ENCODE measurements around the gene ZNF385B. TPM values are rescaled to one million over a fixed set of nuclear protein-coding genes. Genes with fewer than 3 reads are reported as not detected.

ZNF385B gene
- polyA plus RNA-seq, 4 donors, result 0.21 to 2.3 (median 0.22) TPM; not detected in 1

- FAIRE-seq (no peak), DNase-seq (no peak)
- H3K9me3 ChIP-seq (ENCODE audit: control insufficient read depth in 2 of 2, insufficient read depth in 1 of 2, low read depth in 1 of 2, low read length in 1 of 2), result no peaks in the 10 kb centered on the region
- H3K36me3 ChIP-seq (ENCODE audit: control insufficient read depth in 3 of 3, insufficient read depth in 2 of 3, low read depth in 1 of 3, low read length in 3 of 3), result no peaks in the 10 kb centered on the region
- H3K4me1 ChIP-seq (ENCODE audit: control insufficient read depth in 3 of 3, insufficient read depth in 2 of 3, low read depth in 1 of 3, low read length in 2 of 3), result no peaks in the 10 kb centered on the region
- WGBS, 3 donors, result 70 to 76% (median 74%) methylated on average over 2 of the region's 2 CpGs
- H3K27me3 ChIP-seq (ENCODE audit: control insufficient read depth in 3 of 3, insufficient read depth in 3 of 3, low read length in 3 of 3), result no peaks in the 10 kb centered on the region
- no peak overlapping the region for H3K4me3 ChIP-seq (ENCODE audit: low read depth in 1 of 3, low read length in 3 of 3)
- no peak overlapping the region for H3K27ac ChIP-seq (ENCODE audit: low read depth in 1 of 3, low read length in 2 of 3)
These were observed 328.5 kb downstream of the ZNF385B start for GRCh38 chr2:179532863-179533278.

- no peaks in the 10 kb centered on the region for H3K36me3 ChIP-seq (ENCODE audit: control insufficient read depth in 3 of 3, insufficient read depth in 2 of 3, low read depth in 1 of 3, low read length in 3 of 3)
- FAIRE-seq (no peak), DNase-seq (no peak)
- no peaks in the 10 kb centered on the region for H3K27me3 ChIP-seq (ENCODE audit: control insufficient read depth in 3 of 3, insufficient read depth in 3 of 3, low read length in 3 of 3)
- H3K4me1 ChIP-seq (ENCODE audit: control insufficient read depth in 3 of 3, insufficient read depth in 2 of 3, low read depth in 1 of 3, low read length in 2 of 3), result no peaks in the 10 kb centered on the region
- 84 to 89% (median 88%) methylated on average over 2 of the region's 2 CpGs for WGBS, 3 donors
- no peak overlapping the region for H3K4me3 ChIP-seq (ENCODE audit: low read depth in 1 of 3, low read length in 3 of 3)
- no peak overlapping the region for H3K27ac ChIP-seq (ENCODE audit: low read depth in 1 of 3, low read length in 2 of 3)
- no peaks in the 10 kb centered on the region for H3K9me3 ChIP-seq (ENCODE audit: control insufficient read depth in 2 of 2, insufficient read depth in 1 of 2, low read depth in 1 of 2, low read length in 1 of 2)
These were observed 332.8 kb downstream of the ZNF385B start for GRCh38 chr2:179528576-179529069.

GRCh38 chr2:179525340-179525739, 336.1 kb downstream of the ZNF385B start:
- WGBS, 3 donors, result 81 to 89% (median 83%) methylated on average over 3 of the region's 3 CpGs
- Histone ChIP-seq H3K36me3 (ENCODE audit: control insufficient read depth in 3 of 3, insufficient read depth in 2 of 3, low read depth in 1 of 3, low read length in 3 of 3) (no peaks in the 10 kb centered on the region), H3K27me3 (ENCODE audit: control insufficient read depth in 3 of 3, insufficient read depth in 3 of 3, low read length in 3 of 3) (no peaks in the 10 kb centered on the region), H3K9me3 (ENCODE audit: control insufficient read depth in 2 of 2, insufficient read depth in 1 of 2, low read depth in 1 of 2, low read length in 1 of 2) (no peaks in the 10 kb centered on the region), H3K4me3 (ENCODE audit: low read depth in 1 of 3, low read length in 3 of 3) (no peak overlapping the region), H3K27ac (ENCODE audit: low read depth in 1 of 3, low read length in 2 of 3) (no peak overlapping the region), H3K4me1 (ENCODE audit: control insufficient read depth in 3 of 3, insufficient read depth in 2 of 3, low read depth in 1 of 3, low read length in 2 of 3) (no peaks in the 10 kb centered on the region)
- FAIRE-seq (no peak), DNase-seq (no peak)

GRCh38 chr2:179524809-179525339, 336.5 kb downstream of the ZNF385B start:
- Histone ChIP-seq H3K27me3 (ENCODE audit: control insufficient read depth in 3 of 3, insufficient read depth in 3 of 3, low read length in 3 of 3) (no peaks in the 10 kb centered on the region), H3K9me3 (ENCODE audit: control insufficient read depth in 2 of 2, insufficient read depth in 1 of 2, low read depth in 1 of 2, low read length in 1 of 2) (no peaks in the 10 kb centered on the region), H3K27ac (ENCODE audit: low read depth in 1 of 3, low read length in 2 of 3) (no peak overlapping the region), H3K36me3 (ENCODE audit: control insufficient read depth in 3 of 3, insufficient read depth in 2 of 3, low read depth in 1 of 3, low read length in 3 of 3) (no peaks in the 10 kb centered on the region), H3K4me1 (ENCODE audit: control insufficient read depth in 3 of 3, insufficient read depth in 2 of 3, low read depth in 1 of 3, low read length in 2 of 3) (no peaks in the 10 kb centered on the region), H3K4me3 (ENCODE audit: low read depth in 1 of 3, low read length in 3 of 3) (no peak overlapping the region)
- no peak for DNase-seq
- 43 to 59% (median 46%) methylated on average over 5 of the region's 5 CpGs for WGBS, 3 donors
- no peak for FAIRE-seq

- Histone ChIP-seq H3K9me3 (ENCODE audit: control insufficient read depth in 2 of 2, insufficient read depth in 1 of 2, low read depth in 1 of 2, low read length in 1 of 2) (no peaks in the 10 kb centered on the region), H3K4me1 (ENCODE audit: control insufficient read depth in 3 of 3, insufficient read depth in 2 of 3, low read depth in 1 of 3, low read length in 2 of 3) (peaks cover 0 to 5% (median 0%) of the 10 kb centered on the region in 3 donors), H3K27me3 (ENCODE audit: control insufficient read depth in 3 of 3, insufficient read depth in 3 of 3, low read length in 3 of 3) (no peaks in the 10 kb centered on the region), H3K27ac (ENCODE audit: low read depth in 1 of 3, low read length in 2 of 3) (no peak overlapping the region), H3K36me3 (ENCODE audit: control insufficient read depth in 3 of 3, insufficient read depth in 2 of 3, low read depth in 1 of 3, low read length in 3 of 3) (no peaks in the 10 kb centered on the region), H3K4me3 (ENCODE audit: low read depth in 1 of 3, low read length in 3 of 3) (no peak overlapping the region)
- no peak for DNase-seq
- FAIRE-seq, result no peak
- 31 to 54% (median 39%) methylated on average over 1 of the region's 1 CpG for WGBS, 3 donors
These were observed 339.5 kb downstream of the ZNF385B start for GRCh38 chr2:179521944-179522343.

- WGBS, 3 donors, result 42 to 70% (median 63%) methylated on average over 4 of the region's 4 CpGs
- no peak overlapping the region for H3K4me3 ChIP-seq (ENCODE audit: low read depth in 1 of 3, low read length in 3 of 3)
- H3K27me3 ChIP-seq (ENCODE audit: control insufficient read depth in 3 of 3, insufficient read depth in 3 of 3, low read length in 3 of 3), result no peaks in the 10 kb centered on the region
- no peak for FAIRE-seq
- DNase-seq, result peak in 1 of 2 donors; percentile 61
- no peaks in the 10 kb centered on the region for H3K36me3 ChIP-seq (ENCODE audit: control insufficient read depth in 3 of 3, insufficient read depth in 2 of 3, low read depth in 1 of 3, low read length in 3 of 3)
- peaks cover 0 to 3% of the 10 kb centered on the region in 2 donors for H3K9me3 ChIP-seq (ENCODE audit: control insufficient read depth in 2 of 2, insufficient read depth in 1 of 2, low read depth in 1 of 2, low read length in 1 of 2)
- peak overlapping the region in 1 of 3 donors; percentile 61 for H3K27ac ChIP-seq (ENCODE audit: low read depth in 1 of 3, low read length in 2 of 3)
- H3K4me1 ChIP-seq (ENCODE audit: control insufficient read depth in 3 of 3, insufficient read depth in 2 of 3, low read depth in 1 of 3, low read length in 2 of 3), result peaks cover 0 to 7% (median 0%) of the 10 kb centered on the region in 3 donors
These were observed 342.6 kb downstream of the ZNF385B start for GRCh38 chr2:179518830-179519229.

GRCh38 chr2:179513181-179513580, 348.2 kb downstream of the ZNF385B start:
- DNase-seq (peak in 1 of 2 donors; percentile 65), FAIRE-seq (no peak)
- H3K4me1 ChIP-seq (ENCODE audit: control insufficient read depth in 3 of 3, insufficient read depth in 2 of 3, low read depth in 1 of 3, low read length in 2 of 3), result peaks cover 0 to 13% (median 0%) of the 10 kb centered on the region in 3 donors
- WGBS, 3 donors, result 81 to 92% (median 85%) methylated on average over 1 of the region's 1 CpG
- H3K27me3 ChIP-seq (ENCODE audit: control insufficient read depth in 3 of 3, insufficient read depth in 3 of 3, low read length in 3 of 3), result no peaks in the 10 kb centered on the region
- no peak overlapping the region for H3K4me3 ChIP-seq (ENCODE audit: low read depth in 1 of 3, low read length in 3 of 3)
- no peaks in the 10 kb centered on the region for H3K36me3 ChIP-seq (ENCODE audit: control insufficient read depth in 3 of 3, insufficient read depth in 2 of 3, low read depth in 1 of 3, low read length in 3 of 3)
- H3K9me3 ChIP-seq (ENCODE audit: control insufficient read depth in 2 of 2, insufficient read depth in 1 of 2, low read depth in 1 of 2, low read length in 1 of 2), result peaks cover 0 to 5% of the 10 kb centered on the region in 2 donors
- H3K27ac ChIP-seq (ENCODE audit: low read depth in 1 of 3, low read length in 2 of 3), result peak overlapping the region in 1 of 3 donors; percentile 66

GRCh38 chr2:179512281-179513035, 349.0 kb downstream of the ZNF385B start:
- Histone ChIP-seq H3K36me3 (ENCODE audit: control insufficient read depth in 3 of 3, insufficient read depth in 2 of 3, low read depth in 1 of 3, low read length in 3 of 3) (no peaks in the 10 kb centered on the region), H3K9me3 (ENCODE audit: control insufficient read depth in 2 of 2, insufficient read depth in 1 of 2, low read depth in 1 of 2, low read length in 1 of 2) (peaks cover 0 to 5% of the 10 kb centered on the region in 2 donors), H3K4me1 (ENCODE audit: control insufficient read depth in 3 of 3, insufficient read depth in 2 of 3, low read depth in 1 of 3, low read length in 2 of 3) (peaks cover 0 to 12% (median 0%) of the 10 kb centered on the region in 3 donors), H3K27me3 (ENCODE audit: control insufficient read depth in 3 of 3, insufficient read depth in 3 of 3, low read length in 3 of 3) (no peaks in the 10 kb centered on the region), H3K4me3 (ENCODE audit: low read depth in 1 of 3, low read length in 3 of 3) (no peak overlapping the region), H3K27ac (ENCODE audit: low read depth in 1 of 3, low read length in 2 of 3) (peak overlapping the region in 1 of 3 donors; percentile 66)
- 88 to 94% (median 91%) methylated on average over 1 of the region's 1 CpG for WGBS, 3 donors
- DNase-seq (no peak), FAIRE-seq (no peak)
